HCT116 (cell line): ENCODE results near the gene MTPN.

ENCODE experiments used
- EGR1 ChIP-seq: IDR thresholded peaks from 2 replicates; pipeline ENCODE4 v1.6.1; 2012; ENCODE audit warnings: low read depth
- ELF1 ChIP-seq: IDR thresholded peaks from 2 replicates; pipeline ENCODE4 v1.6.1; 2012; ENCODE audit warnings: low read depth, borderline replicate concordance
- EZH2 ChIP-seq: fragments of 200-600 bp; sonication (generic); IDR thresholded peaks from 2 replicates; pipeline ENCODE4 v1.6.1; 2017; ENCODE audit warnings: antibody characterized with exemption, mixed run types
- FOSL1 ChIP-seq: IDR thresholded peaks from 2 replicates; pipeline ENCODE4 v1.6.1; 2012; ENCODE audit warnings: low read depth
- POLR2A ChIP-seq: IDR thresholded peaks from 2 replicates; pipeline ENCODE4 v1.7.0; 2011; ENCODE audit warnings: borderline replicate concordance; ENCODE audit not compliant: insufficient read depth, insufficient read length; ENCODE audit errors: extremely low read depth
- POLR2AphosphoS5 ChIP-seq: IDR thresholded peaks from 2 replicates; pipeline ENCODE4 v1.6.1; 2011; ENCODE audit warnings: mild to moderate bottlenecking, low read depth, low read length, moderate library complexity
- RAD21 ChIP-seq: IDR thresholded peaks from 2 replicates; pipeline ENCODE4 v1.6.1; 2012; ENCODE audit warnings: low read depth, mild to moderate bottlenecking
- TF ChIP-seq, protein P1 (sequence below), 3 experiments: fragments of 200-600 bp in 1 of 3; sonication (generic) in 1 of 3; IDR thresholded peaks in 2 of 3; conservative IDR thresholded peaks in 1 of 3; 2 replicates each; pipeline ENCODE4 v1.5.1; 2012 to 2017; ENCODE audit warnings: low read depth in 2 of 3, low read length in 2 of 3, antibody characterized with exemption in 1 of 3, borderline replicate concordance in 1 of 3, control low read depth in 1 of 3, mild to moderate bottlenecking in 1 of 3, mixed read lengths in 1 of 3, mixed run types in 1 of 3, moderate library complexity in 1 of 3; ENCODE audit not compliant: insufficient read depth in 1 of 3
- TF ChIP-seq, protein P2 (sequence below): IDR thresholded peaks from 2 replicates; pipeline ENCODE4 v1.6.1; 2012
- TF ChIP-seq, protein P3 (sequence below): IDR thresholded peaks from 2 replicates; pipeline ENCODE4 v1.6.1; 2012; ENCODE audit warnings: low read depth

DNA sequence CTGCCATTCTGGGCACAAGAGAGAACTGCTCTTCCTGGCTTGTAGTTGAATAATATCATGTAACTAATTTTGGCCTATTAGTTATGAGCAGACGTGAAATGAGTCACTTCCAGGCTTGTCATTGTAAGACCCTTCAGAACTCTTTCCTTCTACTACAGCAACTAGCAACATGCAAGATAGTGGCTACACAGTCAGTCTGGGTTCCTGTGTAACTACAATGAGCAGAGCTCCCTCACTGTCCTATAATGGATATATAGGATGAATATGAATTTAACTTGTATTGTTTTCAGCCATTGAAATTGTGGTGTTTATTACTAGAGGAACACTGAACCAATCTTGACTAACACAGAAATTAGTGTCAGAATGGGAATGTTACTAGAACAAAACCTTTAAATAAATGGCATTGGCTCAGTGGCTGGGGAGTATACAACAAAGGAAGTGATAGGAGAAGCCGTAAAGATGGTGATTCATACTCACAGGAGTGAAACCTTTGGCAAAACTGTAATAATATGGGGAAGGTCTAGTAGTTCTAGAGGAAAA lies 2.9 kb upstream of the MTPN start:
- TF ChIP-seq, protein P1, sequence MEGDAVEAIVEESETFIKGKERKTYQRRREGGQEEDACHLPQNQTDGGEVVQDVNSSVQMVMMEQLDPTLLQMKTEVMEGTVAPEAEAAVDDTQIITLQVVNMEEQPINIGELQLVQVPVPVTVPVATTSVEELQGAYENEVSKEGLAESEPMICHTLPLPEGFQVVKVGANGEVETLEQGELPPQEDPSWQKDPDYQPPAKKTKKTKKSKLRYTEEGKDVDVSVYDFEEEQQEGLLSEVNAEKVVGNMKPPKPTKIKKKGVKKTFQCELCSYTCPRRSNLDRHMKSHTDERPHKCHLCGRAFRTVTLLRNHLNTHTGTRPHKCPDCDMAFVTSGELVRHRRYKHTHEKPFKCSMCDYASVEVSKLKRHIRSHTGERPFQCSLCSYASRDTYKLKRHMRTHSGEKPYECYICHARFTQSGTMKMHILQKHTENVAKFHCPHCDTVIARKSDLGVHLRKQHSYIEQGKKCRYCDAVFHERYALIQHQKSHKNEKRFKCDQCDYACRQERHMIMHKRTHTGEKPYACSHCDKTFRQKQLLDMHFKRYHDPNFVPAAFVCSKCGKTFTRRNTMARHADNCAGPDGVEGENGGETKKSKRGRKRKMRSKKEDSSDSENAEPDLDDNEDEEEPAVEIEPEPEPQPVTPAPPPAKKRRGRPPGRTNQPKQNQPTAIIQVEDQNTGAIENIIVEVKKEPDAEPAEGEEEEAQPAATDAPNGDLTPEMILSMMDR (IDR thresholded peaks at IDR 0.05 in 2 of 3, conservative IDR thresholded peaks at IDR 0.05 in 1 of 3; ENCODE audit: borderline replicate concordance in 1 of 3, insufficient read depth in 1 of 3, low read depth in 2 of 3, low read length in 2 of 3): no peak
- TF ChIP-seq, protein P2, sequence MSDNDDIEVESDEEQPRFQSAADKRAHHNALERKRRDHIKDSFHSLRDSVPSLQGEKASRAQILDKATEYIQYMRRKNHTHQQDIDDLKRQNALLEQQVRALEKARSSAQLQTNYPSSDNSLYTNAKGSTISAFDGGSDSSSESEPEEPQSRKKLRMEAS: no peak
- no peak for TF ChIP-seq FOSL1
- no peak for TF ChIP-seq POLR2A
- TF ChIP-seq POLR2AphosphoS5: no peak
- TF ChIP-seq RAD21: no peak
- TF ChIP-seq, protein P3, sequence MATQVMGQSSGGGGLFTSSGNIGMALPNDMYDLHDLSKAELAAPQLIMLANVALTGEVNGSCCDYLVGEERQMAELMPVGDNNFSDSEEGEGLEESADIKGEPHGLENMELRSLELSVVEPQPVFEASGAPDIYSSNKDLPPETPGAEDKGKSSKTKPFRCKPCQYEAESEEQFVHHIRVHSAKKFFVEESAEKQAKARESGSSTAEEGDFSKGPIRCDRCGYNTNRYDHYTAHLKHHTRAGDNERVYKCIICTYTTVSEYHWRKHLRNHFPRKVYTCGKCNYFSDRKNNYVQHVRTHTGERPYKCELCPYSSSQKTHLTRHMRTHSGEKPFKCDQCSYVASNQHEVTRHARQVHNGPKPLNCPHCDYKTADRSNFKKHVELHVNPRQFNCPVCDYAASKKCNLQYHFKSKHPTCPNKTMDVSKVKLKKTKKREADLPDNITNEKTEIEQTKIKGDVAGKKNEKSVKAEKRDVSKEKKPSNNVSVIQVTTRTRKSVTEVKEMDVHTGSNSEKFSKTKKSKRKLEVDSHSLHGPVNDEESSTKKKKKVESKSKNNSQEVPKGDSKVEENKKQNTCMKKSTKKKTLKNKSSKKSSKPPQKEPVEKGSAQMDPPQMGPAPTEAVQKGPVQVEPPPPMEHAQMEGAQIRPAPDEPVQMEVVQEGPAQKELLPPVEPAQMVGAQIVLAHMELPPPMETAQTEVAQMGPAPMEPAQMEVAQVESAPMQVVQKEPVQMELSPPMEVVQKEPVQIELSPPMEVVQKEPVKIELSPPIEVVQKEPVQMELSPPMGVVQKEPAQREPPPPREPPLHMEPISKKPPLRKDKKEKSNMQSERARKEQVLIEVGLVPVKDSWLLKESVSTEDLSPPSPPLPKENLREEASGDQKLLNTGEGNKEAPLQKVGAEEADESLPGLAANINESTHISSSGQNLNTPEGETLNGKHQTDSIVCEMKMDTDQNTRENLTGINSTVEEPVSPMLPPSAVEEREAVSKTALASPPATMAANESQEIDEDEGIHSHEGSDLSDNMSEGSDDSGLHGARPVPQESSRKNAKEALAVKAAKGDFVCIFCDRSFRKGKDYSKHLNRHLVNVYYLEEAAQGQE: no peak
- TF ChIP-seq EGR1: no peak
- TF ChIP-seq EZH2: no peak
- no peak for TF ChIP-seq ELF1
